HepG2 (cell line): ENCODE data around the gene PARN. TPM values are rescaled to one million over a fixed set of nuclear protein-coding genes. Genes with fewer than 3 reads are reported as not detected.

Experiments
- ARHGAP35 ChIP-seq: sonication (generic); formaldehyde crosslinking; IDR thresholded peaks from 2 replicates; pipeline ENCODE4 v1.9.0; 2022; ENCODE audit warnings: mild to moderate bottlenecking, inconsistent platforms, moderate library complexity, missing genetic modification reagents, borderline replicate concordance
- DNMT3B ChIP-seq: conservative IDR thresholded peaks from 2 replicates; pipeline ENCODE4 v1.6.1; 2016; ENCODE audit warnings: missing biosample characterization, control low read depth
- HBP1 ChIP-seq: IDR thresholded peaks from 2 replicates; pipeline ENCODE4 v1.6.1; 2016; ENCODE audit warnings: low read depth, control low read depth
- NPAS2 ChIP-seq: sonication (generic); formaldehyde crosslinking; IDR thresholded peaks from 2 replicates; pipeline ENCODE4 v1.8.0; 2022; ENCODE audit warnings: mild to moderate bottlenecking, missing genetic modification reagents, borderline replicate concordance
- PAXIP1 ChIP-seq: sonication (generic); formaldehyde crosslinking; conservative IDR thresholded peaks from 2 replicates; pipeline ENCODE4 v1.4.0; 2020; ENCODE audit warnings: mild to moderate bottlenecking, missing genetic modification reagents, moderate library complexity
- RAD21 ChIP-seq: fragments of 450-650 bp; formaldehyde crosslinking; IDR thresholded peaks from 2 replicates; pipeline ENCODE4 v1.5.0; 2020; ENCODE audit warnings: mild to moderate bottlenecking
- SP4 ChIP-seq: sonication (generic); formaldehyde crosslinking; IDR thresholded peaks from 2 replicates; pipeline ENCODE4 v1.8.1; 2023; ENCODE audit warnings: mild to moderate bottlenecking, missing genetic modification reagents
- ZBTB10 ChIP-seq: sonication (generic); formaldehyde crosslinking; IDR thresholded peaks from 2 replicates; pipeline ENCODE4 v1.4.0; 2020; ENCODE audit warnings: missing genetic modification reagents, borderline replicate concordance
- ZBTB44 ChIP-seq: sonication (generic); formaldehyde crosslinking; IDR thresholded peaks from 2 replicates; pipeline ENCODE4 v1.4.0; 2020; ENCODE audit warnings: missing genetic modification reagents
- ZNF20 ChIP-seq: sonication (generic); formaldehyde crosslinking; IDR thresholded peaks from 2 replicates; pipeline ENCODE4 v1.4.0; 2020; ENCODE audit warnings: mild to moderate bottlenecking, moderate library complexity, missing genetic modification reagents
- ZNF207 ChIP-seq: fragments of 450-650 bp; IDR thresholded peaks from 2 replicates; pipeline ENCODE4 v1.6.1; 2016; ENCODE audit warnings: antibody characterized with exemption, borderline replicate concordance
- ZNF256 ChIP-seq: sonication (generic); formaldehyde crosslinking; conservative IDR thresholded peaks from 2 replicates; pipeline ENCODE4 v1.4.0; 2020; ENCODE audit warnings: missing genetic modification reagents
- ZNF326 ChIP-seq: sonication (generic); formaldehyde crosslinking; IDR thresholded peaks from 2 replicates; pipeline ENCODE4 v1.4.0; 2020; ENCODE audit warnings: missing genetic modification reagents, borderline replicate concordance
- ZNF362 ChIP-seq: sonication (generic); formaldehyde crosslinking; IDR thresholded peaks from 2 replicates; pipeline ENCODE4 v1.4.0; 2020; ENCODE audit warnings: missing genetic modification reagents, mild to moderate bottlenecking, borderline replicate concordance
- ZNF451 ChIP-seq: sonication (generic); formaldehyde crosslinking; IDR thresholded peaks from 2 replicates; pipeline ENCODE4 v1.5.0; 2020; ENCODE audit warnings: mild to moderate bottlenecking, missing genetic modification reagents
- ZNF570 ChIP-seq: sonication (generic); formaldehyde crosslinking; IDR thresholded peaks from 2 replicates; pipeline ENCODE4 v1.4.0; 2020; ENCODE audit warnings: mild to moderate bottlenecking, missing genetic modification reagents, borderline replicate concordance
- ZNF644 ChIP-seq: IDR thresholded peaks from 2 replicates; pipeline ENCODE4 v1.6.1; 2016; ENCODE audit warnings: low read depth
- ZNF678 ChIP-seq: sonication (generic); formaldehyde crosslinking; IDR thresholded peaks from 2 replicates; pipeline ENCODE4 v1.4.0; 2020; ENCODE audit warnings: mild to moderate bottlenecking, missing genetic modification reagents
- polyA plus RNA-seq, 8 experiments: library from polyadenylated mRNA; depleted of rRNA in 3 of 8; stranded (reverse) in 7 of 8; unstranded in 1 of 8; fragments of >200 nt; fragmentation: Illumina TruSeq in 4 of 8; extraction: Trizol in 4 of 8; gene quantifications; 2 replicates each; pipeline versions ENCODE4 v1.2.1 to v1.2.3, GENCODE V29; 2011 to 2016; ENCODE audit warnings: low read depth in 4 of 8, missing spikeins in 1 of 8, mixed read lengths in 1 of 8; ENCODE audit not compliant: insufficient read depth in 1 of 8
- total RNA-seq, 5 experiments: library from RNA; depleted of rRNA; stranded (reverse); fragments of >200 nt; fragmentation: Illumina TruSeq; extraction: Trizol; gene quantifications; 2 replicates each; pipeline ENCODE4 v1.2.3, GENCODE V29; 2016; ENCODE audit warnings: low read depth in 1 of 5

Gene PARN
- total and polyA plus RNA-seq, 2 of the 13 experiments (the other 11 are each of a cell fraction or from before 2014, with no cell fraction given), result 13.3 to 47.6 TPM

GRCh38 chr16:14564861-14565687, 65.0 kb downstream of the PARN start (continued):
- TF ChIP-seq HBP1 (no peak), ARHGAP35 (CRISPR knock-in tag) (no peak), ZNF362 (CRISPR knock-in tag) (no peak), ZNF678 (CRISPR knock-in tag) (no peak), DNMT3B (no peak), ZNF256 (CRISPR knock-in tag) (no peak), ZBTB44 (no peak), ZNF326 (CRISPR knock-in tag) (no peak), SP4 (no peak), ZBTB10 (CRISPR knock-in tag) (no peak), ZNF570 (CRISPR knock-in tag) (no peak), RAD21 (CRISPR knock-in tag) (no peak), ZNF207 (no peak), ZNF644 (no peak), ZNF451 (CRISPR knock-in tag) (no peak), PAXIP1 (CRISPR knock-in tag) (peak; percentile 23; the same call in 1 of the 2 replicates), NPAS2 (CRISPR knock-in tag) (0 out of 2 replicates have a peak, but pooled peaks have one; percentile 34), ZNF20 (CRISPR knock-in tag) (no peak)
